Esophagus squamous epithelium (tissue), 5 donors: ENCODE measurements around the gene ST8SIA2. TPM values are rescaled to one million over a fixed set of nuclear protein-coding genes. Genes with fewer than 3 reads are reported as not detected.

Experiments used
- DNase-seq: peaks from one replicate; lab custom pipeline; 2025; lab: John Stamatoyannopoulos, UW
- H3K27ac ChIP-seq, 4 donors: fragments of 200-600 bp; sonication (generic); one replicate each; pipeline ENCODE4 v1.5.1; 2016 to 2019; ENCODE audit warnings: mild to moderate bottlenecking in 1 of 4
- H3K27me3 ChIP-seq, 4 donors: fragments of 200-600 bp; sonication (generic); 1 replicate in 3 of 4; 2 replicates in 1 of 4; pipeline versions ENCODE4 v1.5.1 to v1.6.0; 2017 to 2021; ENCODE audit warnings: antibody characterized with exemption in 1 of 4
- H3K36me3 ChIP-seq, 3 donors: fragments of 200-600 bp; sonication (generic); one replicate each; pipeline ENCODE4 v1.5.1; 2016 to 2019
- H3K4me1 ChIP-seq, 3 donors: fragments of 200-600 bp; sonication (generic); one replicate each; pipeline ENCODE4 v1.5.1; 2017 to 2019
- H3K4me3 ChIP-seq, 4 donors: fragments of 200-600 bp; sonication (generic); 1 replicate in 3 of 4; 2 replicates in 1 of 4; pipeline ENCODE4 v1.5.1; 2016 to 2019; ENCODE audit warnings: mild to moderate bottlenecking in 2 of 4, moderate library complexity in 1 of 4
- H3K9me3 ChIP-seq, 3 donors: fragments of 200-600 bp; sonication (generic); one replicate each; pipeline ENCODE4 v1.5.1; 2016 to 2019
- POLR2A ChIP-seq, 4 donors: fragments of 450-650 bp; IDR thresholded peaks; one replicate each; pipeline ENCODE4 v1.6.1; 2017; ENCODE audit warnings: antibody characterized with exemption in 4 of 4, mild to moderate bottlenecking in 4 of 4, moderate library complexity in 3 of 4
- WGBS, 2 donors: methylation state at CpG; one replicate each; pipeline ENCODE4 v1.1.5; 2018; 5-methylcytosine and 5-hydroxymethylcytosine counted together
- intact Hi-C: fragments of 100-400 bp; cut with DNase I; formaldehyde crosslinking; loops from one replicate; pipeline ENCODE4 v1.15.0; 2022
- total RNA-seq, 4 donors: library from RNA; depleted of rRNA; stranded (reverse); fragments of >200 nt; gene quantifications; one replicate each; pipeline ENCODE4 v1.1.0, GENCODE V29; 2016
- TF ChIP-seq, protein P1 (sequence below), 6 experiments: fragments of 450-650 bp in 4 of 6; fragments of 200-600 bp in 2 of 6; sonication (generic) in 2 of 6; IDR thresholded peaks; one replicate each; pipeline ENCODE4 v1.5.1; 2016 to 2019; ENCODE audit warnings: antibody characterized with exemption in 6 of 6, mild to moderate bottlenecking in 4 of 6, moderate library complexity in 4 of 6
- donor health status: DM: yes; HTN: yes; CAD: no.

The ST8SIA2 gene
- total RNA-seq, 4 donors from 2014 or later, result not detected

DNA sequence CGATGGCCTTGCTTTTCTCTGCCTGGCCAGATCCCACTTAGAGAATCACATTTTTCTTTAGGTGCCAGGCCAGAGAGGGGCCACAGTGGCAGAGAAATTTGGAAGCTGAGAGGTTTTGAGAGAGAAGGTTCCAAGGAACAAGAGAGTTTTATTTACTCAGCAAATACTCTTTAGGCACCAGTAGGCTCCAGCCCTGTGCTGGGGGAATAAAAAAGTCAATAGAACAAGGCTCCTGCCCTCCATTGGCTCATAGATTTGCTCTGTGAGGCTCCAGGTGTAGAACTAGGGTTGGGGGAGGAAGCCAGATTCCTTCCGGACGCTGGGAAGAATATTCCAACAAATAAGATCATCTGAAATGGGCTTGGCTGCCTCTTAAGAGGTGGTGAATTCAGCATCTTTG is 59.9 kb downstream of the ST8SIA2 start:
- H3K36me3 ChIP-seq, result no peaks in the 10 kb centered on the region
- intact Hi-C loops, result no loop called here
- no peaks in the 10 kb centered on the region for H3K9me3 ChIP-seq
- H3K4me3 ChIP-seq, result no peak overlapping the region
- WGBS, 2 donors, result 56% methylated on average over 3 of the region's 3 CpGs
- H3K27ac ChIP-seq, result no peak overlapping the region
- no peaks in the 10 kb centered on the region for H3K4me1 ChIP-seq
- TF ChIP-seq POLR2A (IDR thresholded peaks at IDR 0.05), result no peak
- TF ChIP-seq, protein P1, sequence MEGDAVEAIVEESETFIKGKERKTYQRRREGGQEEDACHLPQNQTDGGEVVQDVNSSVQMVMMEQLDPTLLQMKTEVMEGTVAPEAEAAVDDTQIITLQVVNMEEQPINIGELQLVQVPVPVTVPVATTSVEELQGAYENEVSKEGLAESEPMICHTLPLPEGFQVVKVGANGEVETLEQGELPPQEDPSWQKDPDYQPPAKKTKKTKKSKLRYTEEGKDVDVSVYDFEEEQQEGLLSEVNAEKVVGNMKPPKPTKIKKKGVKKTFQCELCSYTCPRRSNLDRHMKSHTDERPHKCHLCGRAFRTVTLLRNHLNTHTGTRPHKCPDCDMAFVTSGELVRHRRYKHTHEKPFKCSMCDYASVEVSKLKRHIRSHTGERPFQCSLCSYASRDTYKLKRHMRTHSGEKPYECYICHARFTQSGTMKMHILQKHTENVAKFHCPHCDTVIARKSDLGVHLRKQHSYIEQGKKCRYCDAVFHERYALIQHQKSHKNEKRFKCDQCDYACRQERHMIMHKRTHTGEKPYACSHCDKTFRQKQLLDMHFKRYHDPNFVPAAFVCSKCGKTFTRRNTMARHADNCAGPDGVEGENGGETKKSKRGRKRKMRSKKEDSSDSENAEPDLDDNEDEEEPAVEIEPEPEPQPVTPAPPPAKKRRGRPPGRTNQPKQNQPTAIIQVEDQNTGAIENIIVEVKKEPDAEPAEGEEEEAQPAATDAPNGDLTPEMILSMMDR (IDR thresholded peaks at IDR 0.05), result no peak
- H3K27me3 ChIP-seq, result peaks cover 0 to 18% (median 0%) of the 10 kb centered on the region in 4 donors
- DNase-seq, result no peak

DNA sequence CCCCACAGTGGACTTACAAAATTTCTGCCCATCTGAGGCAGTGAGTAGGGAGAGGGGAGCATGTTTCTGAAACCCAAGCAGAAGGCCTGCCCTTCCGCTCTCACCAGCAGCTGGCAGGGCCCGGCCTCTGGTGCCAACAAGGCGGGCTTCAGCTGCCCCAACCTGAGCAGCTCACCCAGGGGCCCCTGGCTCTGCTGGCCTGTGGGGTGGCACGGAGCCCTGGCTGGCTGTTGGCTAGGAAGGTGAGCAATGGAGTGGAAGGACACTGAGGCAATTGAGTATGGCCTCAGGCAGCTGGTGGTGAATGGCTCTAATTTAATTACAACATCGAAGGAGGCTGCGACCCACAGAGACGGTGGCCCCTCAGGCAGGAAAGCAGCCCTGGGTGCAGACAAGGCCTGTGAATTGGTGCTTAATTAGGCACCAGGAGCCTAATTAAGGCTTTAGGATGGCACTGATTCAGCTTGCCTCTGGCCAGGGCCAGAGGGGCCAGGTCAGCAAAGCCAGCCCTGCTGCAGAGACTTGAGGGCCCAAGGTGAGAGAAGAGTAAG is 60.9 kb downstream of the ST8SIA2 start:
- Histone ChIP-seq H3K27me3 (peaks cover 0 to 18% (median 0%) of the 10 kb centered on the region in 4 donors), H3K9me3 (no peaks in the 10 kb centered on the region), H3K27ac (no peak overlapping the region), H3K4me1 (no peaks in the 10 kb centered on the region), H3K4me3 (no peak overlapping the region), H3K36me3 (no peaks in the 10 kb centered on the region)
- WGBS, 2 donors, result 83 to 93% methylated on average over 1 to 6 of the region's 7 CpGs
- DNase-seq, result no peak
- no peak for TF ChIP-seq POLR2A (IDR thresholded peaks at IDR 0.05)
- TF ChIP-seq, protein P1 (IDR thresholded peaks at IDR 0.05), result no peak
- intact Hi-C loops, result no loop called here

DNA sequence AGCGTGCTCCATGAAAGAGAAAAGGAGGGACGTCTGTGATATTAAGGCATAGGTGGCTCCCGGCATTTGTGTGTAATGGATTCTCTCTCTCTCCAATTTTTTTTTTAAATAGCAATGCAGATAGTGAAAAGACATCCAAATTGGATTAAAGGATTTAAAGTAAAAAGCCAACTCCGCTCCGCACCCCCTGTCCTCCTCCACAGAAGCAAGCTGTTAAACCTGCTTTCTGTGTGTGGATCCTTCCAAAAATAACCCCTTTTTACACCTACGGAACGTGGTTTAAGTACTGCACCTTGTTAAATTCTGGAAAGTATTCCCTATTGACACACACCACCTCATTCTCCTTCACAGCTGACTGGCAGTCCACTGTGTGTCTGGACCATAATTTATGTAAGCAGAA is 61.6 kb downstream of the ST8SIA2 start:
- Histone ChIP-seq H3K4me3 (no peak overlapping the region), H3K27me3 (peaks cover 0 to 13% (median 0%) of the 10 kb centered on the region in 4 donors), H3K9me3 (no peaks in the 10 kb centered on the region), H3K36me3 (no peaks in the 10 kb centered on the region), H3K27ac (no peak overlapping the region), H3K4me1 (no peaks in the 10 kb centered on the region)
- intact Hi-C loops, result no loop called here
- TF ChIP-seq, protein P1 (IDR thresholded peaks at IDR 0.05), result no peak
- no peak for TF ChIP-seq POLR2A (IDR thresholded peaks at IDR 0.05)
- 54 to 79% methylated on average over 7 of the region's 7 CpGs for WGBS, 2 donors
- no peak for DNase-seq

DNA sequence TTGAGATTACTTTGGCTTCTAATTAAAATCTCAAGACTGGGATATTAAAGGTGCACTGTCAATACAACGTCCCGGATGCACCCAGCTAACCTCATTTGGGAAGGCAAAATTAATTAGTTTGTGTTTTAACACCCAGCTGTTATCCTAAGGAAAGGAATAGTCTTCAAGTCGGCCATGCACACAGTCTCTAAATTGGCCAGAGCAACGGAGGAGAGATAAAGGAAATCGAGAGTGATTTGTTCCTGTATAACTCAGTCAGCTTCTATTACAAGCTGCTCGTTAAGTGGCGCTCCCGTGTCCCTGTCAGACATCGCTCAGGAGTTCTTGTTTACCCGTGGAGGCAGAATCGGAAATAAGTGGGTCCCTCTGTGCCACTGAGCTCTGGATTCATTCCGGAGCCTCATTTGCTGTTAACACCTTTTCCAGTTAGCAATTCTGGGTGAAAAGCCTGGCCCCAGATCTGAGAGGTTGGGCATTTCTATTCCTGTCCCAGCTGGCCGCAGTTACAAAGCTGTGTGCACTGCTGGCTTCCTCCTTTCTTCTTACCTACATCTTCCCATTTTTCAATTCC is 63.9 kb downstream of the ST8SIA2 start:
- H3K4me3 ChIP-seq, result no peak overlapping the region
- intact Hi-C loops, result no loop called here
- no peaks in the 10 kb centered on the region for H3K36me3 ChIP-seq
- 69% methylated on average over 13 of the region's 13 CpGs for WGBS, 2 donors
- no peak overlapping the region for H3K27ac ChIP-seq
- TF ChIP-seq, protein P1 (IDR thresholded peaks at IDR 0.05), result no peak
- no peak for TF ChIP-seq POLR2A (IDR thresholded peaks at IDR 0.05)
- no peaks in the 10 kb centered on the region for H3K9me3 ChIP-seq
- DNase-seq, result no peak
- H3K27me3 ChIP-seq, result peaks cover 0 to 9% (median 0%) of the 10 kb centered on the region in 4 donors
- H3K4me1 ChIP-seq, result no peaks in the 10 kb centered on the region

DNA sequence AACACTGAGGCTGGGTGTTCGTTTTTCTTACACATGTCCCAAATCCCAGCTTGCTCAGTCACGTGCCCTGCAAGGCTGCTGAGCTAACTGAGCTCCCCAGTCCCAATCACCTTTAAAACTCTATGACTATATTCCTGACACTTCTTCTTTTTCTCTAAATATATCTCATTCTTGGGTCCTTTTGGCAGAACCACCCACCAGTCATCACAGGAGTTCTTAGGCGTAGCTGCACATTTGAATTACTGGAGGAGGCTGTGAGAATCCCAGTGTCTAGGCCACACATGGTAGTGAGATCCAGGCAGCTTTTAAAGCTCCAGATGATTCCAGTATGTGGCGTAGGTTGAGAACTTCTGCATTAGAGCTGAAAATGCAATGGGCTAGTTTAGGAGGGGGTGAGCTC is 66.3 kb downstream of the ST8SIA2 start:
- H3K9me3 ChIP-seq, result no peaks in the 10 kb centered on the region
- no peak overlapping the region for H3K27ac ChIP-seq
- H3K4me3 ChIP-seq, result no peak overlapping the region
- peaks cover 0 to 9% (median 0%) of the 10 kb centered on the region in 4 donors for H3K27me3 ChIP-seq
- intact Hi-C loops, result no loop called here
- 78 to 84% methylated on average over 4 of the region's 4 CpGs for WGBS, 2 donors
- no peaks in the 10 kb centered on the region for H3K4me1 ChIP-seq
- DNase-seq, result no peak
- H3K36me3 ChIP-seq, result no peaks in the 10 kb centered on the region
- TF ChIP-seq, protein P1 (IDR thresholded peaks at IDR 0.05), result no peak
- TF ChIP-seq POLR2A (IDR thresholded peaks at IDR 0.05), result no peak
